Measurements from ENCODE around the gene TCF3.

DNA sequence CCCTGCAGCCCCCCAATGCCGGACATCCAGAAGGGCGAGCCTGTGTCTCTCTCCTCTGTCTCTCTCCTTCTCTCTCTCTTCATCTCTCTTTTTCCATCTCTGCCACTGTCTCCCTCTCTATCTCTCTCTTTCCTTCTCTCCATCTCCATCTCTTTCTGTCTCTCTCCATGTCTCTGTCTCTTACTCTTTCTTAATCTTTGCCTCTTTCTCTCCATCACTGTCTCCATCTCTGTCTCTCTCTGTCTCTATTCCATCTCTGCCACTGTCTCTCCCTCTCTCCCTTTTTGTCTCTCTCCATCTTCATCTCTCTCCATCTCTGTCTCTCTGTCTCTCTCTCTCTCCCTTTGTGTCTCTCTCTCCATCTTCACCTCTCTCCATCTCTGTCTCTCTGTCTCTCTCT, 25.7 kb upstream of the TCF3 start:
- TF ChIP-seq POLR2AphosphoS5 (IDR thresholded peaks at IDR 0.05) (no peak), POLR2A (IDR thresholded peaks at IDR 0.05) (no peak)
- TF ChIP-seq, protein P1, sequence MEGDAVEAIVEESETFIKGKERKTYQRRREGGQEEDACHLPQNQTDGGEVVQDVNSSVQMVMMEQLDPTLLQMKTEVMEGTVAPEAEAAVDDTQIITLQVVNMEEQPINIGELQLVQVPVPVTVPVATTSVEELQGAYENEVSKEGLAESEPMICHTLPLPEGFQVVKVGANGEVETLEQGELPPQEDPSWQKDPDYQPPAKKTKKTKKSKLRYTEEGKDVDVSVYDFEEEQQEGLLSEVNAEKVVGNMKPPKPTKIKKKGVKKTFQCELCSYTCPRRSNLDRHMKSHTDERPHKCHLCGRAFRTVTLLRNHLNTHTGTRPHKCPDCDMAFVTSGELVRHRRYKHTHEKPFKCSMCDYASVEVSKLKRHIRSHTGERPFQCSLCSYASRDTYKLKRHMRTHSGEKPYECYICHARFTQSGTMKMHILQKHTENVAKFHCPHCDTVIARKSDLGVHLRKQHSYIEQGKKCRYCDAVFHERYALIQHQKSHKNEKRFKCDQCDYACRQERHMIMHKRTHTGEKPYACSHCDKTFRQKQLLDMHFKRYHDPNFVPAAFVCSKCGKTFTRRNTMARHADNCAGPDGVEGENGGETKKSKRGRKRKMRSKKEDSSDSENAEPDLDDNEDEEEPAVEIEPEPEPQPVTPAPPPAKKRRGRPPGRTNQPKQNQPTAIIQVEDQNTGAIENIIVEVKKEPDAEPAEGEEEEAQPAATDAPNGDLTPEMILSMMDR (IDR thresholded peaks at IDR 0.05): no peak
